SK-N-SH (cell line): ENCODE results near the gene ME2. TPM values are rescaled to one million over a fixed set of nuclear protein-coding genes. Genes with fewer than 3 reads are reported as not detected.

Experiments
- CTCF ChIA-PET: fragments of 300-600, 350-600 bp; formaldehyde crosslinking; extraction: SDS; loops from one replicate; lab custom pipeline; 2021; lab: Yijun Ruan, JAX
- POLR2A ChIA-PET: fragments of 350-600 bp; sonication (Branson Sonifier 250); formaldehyde crosslinking; extraction: SDS; loops from one replicate; lab custom pipeline; 2020; ENCODE audit warnings: antibody characterized with exemption, inconsistent platforms; lab: Yijun Ruan, JAX
- DNase-seq: peaks from one replicate; pipeline ENCODE4 v3.0.0; 2012
- H2AFZ ChIP-seq: fragments of 200-600 bp; sonication (generic); 2 replicates; pipeline ENCODE4 v1.8.1; 2016; ENCODE audit warnings: antibody characterized with exemption, mild to moderate bottlenecking, low read depth
- H3F3A ChIP-seq: fragments of 200-600 bp; sonication (generic); replicated peaks from 2 replicates; pipeline ENCODE3; 2016; ENCODE audit warnings: antibody characterized with exemption, mild to moderate bottlenecking; ENCODE audit not compliant: insufficient read depth
- H3K27ac ChIP-seq, 2 experiments: fragments of 200-500 bp in 1 of 2; fragments of 200-600 bp in 1 of 2; sonication (Bioruptor generic) in 1 of 2; sonication (generic), shearing (Covaris generic) in 1 of 2; 2 replicates each; pipeline versions ENCODE4 v1.5.1 to v1.6.1; 2014 to 2016; ENCODE audit warnings: low read depth in 2 of 2, inconsistent platforms in 1 of 2, low read length in 1 of 2, mild to moderate bottlenecking in 1 of 2, mixed read lengths in 1 of 2
- H3K27me3 ChIP-seq: fragments of 200-600 bp; sonication (generic), shearing (Covaris generic); 2 replicates; pipeline ENCODE4 v1.6.1; 2016; ENCODE audit warnings: mixed run types; ENCODE audit not compliant: insufficient read depth
- H3K36me3 ChIP-seq, 2 experiments: fragments of 200-500 bp in 1 of 2; fragments of 200-600 bp in 1 of 2; sonication (Bioruptor generic) in 1 of 2; sonication (generic) in 1 of 2; replicated peaks in 1 of 2; 2 replicates each; pipeline versions ENCODE3 to v1.5.1; 2014 to 2016; ENCODE audit warnings: low read length in 1 of 2, mild to moderate bottlenecking in 1 of 2; ENCODE audit not compliant: insufficient read depth in 2 of 2, control insufficient read depth in 1 of 2
- H3K4me1 ChIP-seq, 2 experiments: fragments of 200-500 bp in 1 of 2; fragments of 200-600 bp in 1 of 2; sonication (Bioruptor generic) in 1 of 2; sonication (generic), shearing (Covaris generic) in 1 of 2; 2 replicates each; pipeline versions ENCODE4 v1.5.1 to v1.6.1; 2014 to 2016; ENCODE audit warnings: low read depth in 1 of 2, low read length in 1 of 2, mixed run types in 1 of 2; ENCODE audit not compliant: insufficient read depth in 2 of 2, control insufficient read depth in 1 of 2
- H3K4me2 ChIP-seq: fragments of 200-600 bp; sonication (generic), shearing (Covaris generic); 2 replicates; pipeline ENCODE4 v1.6.1; 2017; ENCODE audit warnings: mixed run types
- H3K4me3 ChIP-seq, 2 experiments: fragments of 200-500 bp in 1 of 2; fragments of 200-600 bp in 1 of 2; sonication (Bioruptor generic) in 1 of 2; sonication (generic), shearing (Covaris generic) in 1 of 2; 2 replicates each; pipeline versions ENCODE4 v1.5.1 to v1.8.1; 2014 to 2016; ENCODE audit warnings: low read depth in 2 of 2, inconsistent platforms in 1 of 2, low read length in 1 of 2, mild to moderate bottlenecking in 1 of 2, mixed read lengths in 1 of 2, moderate library complexity in 1 of 2
- H3K79me2 ChIP-seq: fragments of 200-600 bp; sonication (generic); 2 replicates; pipeline ENCODE4 v1.8.1; 2017; ENCODE audit warnings: mild to moderate bottlenecking; ENCODE audit not compliant: insufficient read depth
- H3K9ac ChIP-seq: fragments of 200-600 bp; sonication (generic); 2 replicates; pipeline ENCODE4 v1.6.1; 2017; ENCODE audit warnings: mixed run types
- H3K9me2 ChIP-seq: fragments of 200-600 bp; sonication (generic); 2 replicates; pipeline ENCODE4 v1.6.1; 2017; ENCODE audit warnings: mixed run types
- H3K9me3 ChIP-seq: fragments of 200-600 bp; sonication (generic); 2 replicates; pipeline ENCODE4 v1.6.1; 2017; ENCODE audit warnings: mixed run types, mild to moderate bottlenecking, moderate library complexity
- H4K20me1 ChIP-seq: fragments of 200-600 bp; sonication (generic); 2 replicates; pipeline ENCODE4 v1.6.1; 2017; ENCODE audit warnings: mild to moderate bottlenecking, mixed run types; ENCODE audit not compliant: insufficient read depth
- CHD2 ChIP-seq: fragments of 150-350 bp; IDR thresholded peaks from 2 replicates; pipeline ENCODE4 v1.6.1; 2018; ENCODE audit warnings: low read length; ENCODE audit not compliant: partially characterized antibody
- ELF1 ChIP-seq: IDR thresholded peaks from 2 replicates; pipeline ENCODE4 v1.4.0; 2012
- EZH2phosphoT487 ChIP-seq: fragments of 200-600 bp; sonication (generic); IDR thresholded peaks from 2 replicates; pipeline ENCODE4 v1.6.1; 2017; ENCODE audit warnings: low read depth, mixed run types, mild to moderate bottlenecking, antibody characterized with exemption, moderate library complexity, borderline replicate concordance
- GABPA ChIP-seq: IDR thresholded peaks from 2 replicates; pipeline ENCODE4 v1.4.0; 2012; ENCODE audit warnings: low read depth, mild to moderate bottlenecking
- JUND ChIP-seq: IDR thresholded peaks from 2 replicates; pipeline ENCODE4 v1.4.0; 2012
- MEF2A ChIP-seq: IDR thresholded peaks from 2 replicates; pipeline ENCODE4 v1.4.0; 2012; ENCODE audit warnings: low read depth, borderline replicate concordance
- NRF1 ChIP-seq: IDR thresholded peaks from 2 replicates; pipeline ENCODE4 v1.6.1; 2012; ENCODE audit warnings: low read depth, mild to moderate bottlenecking, low read length
- RXRA ChIP-seq: IDR thresholded peaks from 2 replicates; pipeline ENCODE4 v1.4.0; 2012; ENCODE audit warnings: low read depth, mild to moderate bottlenecking, borderline replicate concordance
- SMC3 ChIP-seq: IDR thresholded peaks from 2 replicates; pipeline ENCODE4 v1.6.1; 2012; ENCODE audit warnings: low read depth, low read length, improper control_type of control experiment
- WGBS: methylation state at CpG from one replicate; pipeline ENCODE4 v1.1.6; 2017; ENCODE audit warnings: low lambda C conversion rate; 5-methylcytosine and 5-hydroxymethylcytosine counted together
- polyA plus RNA-seq, 3 experiments: library from polyadenylated mRNA; depleted of rRNA; stranded (reverse); fragments of >200 nt; gene quantifications; 2 replicates each; pipeline ENCODE4 v1.2.3, GENCODE V29; 2012
- TF ChIP-seq, protein P1 (sequence below): IDR thresholded peaks from 2 replicates; pipeline ENCODE4 v1.6.1; 2012; ENCODE audit warnings: mild to moderate bottlenecking, low read depth, low read length, moderate library complexity
- TF ChIP-seq, protein P2 (sequence below): IDR thresholded peaks from 2 replicates; pipeline ENCODE4 v1.4.0; 2012; ENCODE audit warnings: low read depth
- TF ChIP-seq, protein P3 (sequence below): fragments of 200-600 bp; sonication (generic); IDR thresholded peaks from 2 replicates; pipeline ENCODE4 v1.6.1; 2017; ENCODE audit warnings: antibody characterized with exemption, mild to moderate bottlenecking, moderate library complexity
- TF ChIP-seq, protein P4 (sequence below): IDR thresholded peaks from 2 replicates; pipeline ENCODE4 v1.4.0; 2012; ENCODE audit warnings: low read depth, borderline replicate concordance
- TF ChIP-seq, protein P5 (sequence below): IDR thresholded peaks from 2 replicates; pipeline ENCODE4 v1.4.0; 2012; ENCODE audit warnings: low read depth, borderline replicate concordance
- TF ChIP-seq, protein P6 (sequence below): IDR thresholded peaks from 2 replicates; pipeline ENCODE4; 2012

ME2 gene
- polyA plus RNA-seq, 1 of the 3 experiments (the other 2 are of a cell fraction): 35.1 TPM

DNA sequence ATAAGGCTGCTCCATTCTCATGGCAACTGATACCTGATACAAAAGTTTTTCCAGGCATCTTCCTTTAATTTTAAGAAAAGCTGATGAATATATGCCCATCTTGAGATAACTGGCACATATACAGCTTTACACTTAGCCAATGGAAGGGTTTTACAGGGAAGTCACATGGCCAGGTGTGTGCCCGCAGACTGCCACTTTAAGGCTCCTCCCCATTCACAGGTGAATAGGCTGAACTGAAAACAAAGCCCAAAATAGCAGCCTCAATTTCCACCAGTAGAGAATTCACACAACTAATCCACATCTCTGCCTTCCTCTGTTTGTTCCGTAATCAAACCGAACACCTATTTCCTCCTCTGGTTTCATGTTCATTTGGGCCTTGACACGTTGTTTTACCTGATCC lies 9.8 kb upstream of the ME2 start (continued):
- TF ChIP-seq, protein P1, sequence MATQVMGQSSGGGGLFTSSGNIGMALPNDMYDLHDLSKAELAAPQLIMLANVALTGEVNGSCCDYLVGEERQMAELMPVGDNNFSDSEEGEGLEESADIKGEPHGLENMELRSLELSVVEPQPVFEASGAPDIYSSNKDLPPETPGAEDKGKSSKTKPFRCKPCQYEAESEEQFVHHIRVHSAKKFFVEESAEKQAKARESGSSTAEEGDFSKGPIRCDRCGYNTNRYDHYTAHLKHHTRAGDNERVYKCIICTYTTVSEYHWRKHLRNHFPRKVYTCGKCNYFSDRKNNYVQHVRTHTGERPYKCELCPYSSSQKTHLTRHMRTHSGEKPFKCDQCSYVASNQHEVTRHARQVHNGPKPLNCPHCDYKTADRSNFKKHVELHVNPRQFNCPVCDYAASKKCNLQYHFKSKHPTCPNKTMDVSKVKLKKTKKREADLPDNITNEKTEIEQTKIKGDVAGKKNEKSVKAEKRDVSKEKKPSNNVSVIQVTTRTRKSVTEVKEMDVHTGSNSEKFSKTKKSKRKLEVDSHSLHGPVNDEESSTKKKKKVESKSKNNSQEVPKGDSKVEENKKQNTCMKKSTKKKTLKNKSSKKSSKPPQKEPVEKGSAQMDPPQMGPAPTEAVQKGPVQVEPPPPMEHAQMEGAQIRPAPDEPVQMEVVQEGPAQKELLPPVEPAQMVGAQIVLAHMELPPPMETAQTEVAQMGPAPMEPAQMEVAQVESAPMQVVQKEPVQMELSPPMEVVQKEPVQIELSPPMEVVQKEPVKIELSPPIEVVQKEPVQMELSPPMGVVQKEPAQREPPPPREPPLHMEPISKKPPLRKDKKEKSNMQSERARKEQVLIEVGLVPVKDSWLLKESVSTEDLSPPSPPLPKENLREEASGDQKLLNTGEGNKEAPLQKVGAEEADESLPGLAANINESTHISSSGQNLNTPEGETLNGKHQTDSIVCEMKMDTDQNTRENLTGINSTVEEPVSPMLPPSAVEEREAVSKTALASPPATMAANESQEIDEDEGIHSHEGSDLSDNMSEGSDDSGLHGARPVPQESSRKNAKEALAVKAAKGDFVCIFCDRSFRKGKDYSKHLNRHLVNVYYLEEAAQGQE: no peak
- no peak for TF ChIP-seq CHD2
- TF ChIP-seq, all 33 proteins: peak for 0

DNA sequence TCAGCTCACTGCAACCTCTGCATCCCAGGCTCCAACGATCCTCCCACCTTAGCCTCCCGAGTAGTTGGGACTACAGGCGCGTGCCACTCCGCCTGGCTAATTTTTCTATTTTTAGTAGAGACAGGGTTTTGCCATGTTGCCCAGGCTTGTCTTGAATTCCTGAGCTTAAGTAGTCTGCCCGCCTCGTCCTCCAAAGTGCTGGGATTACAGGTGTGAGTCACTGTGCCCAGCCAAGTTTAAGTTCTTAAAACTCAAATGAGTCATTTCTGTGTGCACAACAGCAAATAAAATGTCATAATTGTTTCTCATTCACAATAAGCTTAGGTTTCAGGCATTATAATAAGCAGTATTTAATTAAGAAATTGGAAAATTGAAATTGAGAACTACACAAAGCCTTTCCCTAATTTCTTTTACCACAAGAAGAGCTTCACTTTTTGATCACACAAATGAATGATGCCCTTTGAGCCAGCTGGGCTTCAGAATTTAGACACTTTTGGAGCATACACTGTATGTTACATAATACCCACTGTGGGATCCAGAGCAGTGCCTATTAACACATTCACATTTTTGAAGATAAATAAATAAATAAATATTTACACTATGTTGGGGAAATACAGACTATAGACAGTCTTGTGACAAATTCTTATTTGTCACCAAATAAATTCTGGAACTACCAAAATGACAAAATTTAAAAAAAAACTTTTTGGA lies 8.6 kb upstream of the ME2 start:
- Histone ChIP-seq H3K9me2 (no peaks in the 10 kb centered on the region), H3K79me2 (no peaks in the 10 kb centered on the region), H3K36me3 (no peaks in the 10 kb centered on the region), H3K27ac (peak overlapping the region in 1 of 2 experiments; percentile 25; a peak in 2 of 4 replicates), H3K4me3 (no peak overlapping the region), H2AFZ (no peak overlapping the region), H3K4me1 (peaks cover 0 to 7% of the 10 kb centered on the region in 2 experiments; a peak in 1 of 4 replicates), H4K20me1 (no peaks in the 10 kb centered on the region), H3K9me3 (no peaks in the 10 kb centered on the region), H3F3A (peaks cover 16% of the 10 kb centered on the region), H3K9ac (no peak overlapping the region), H3K27me3 (no peaks in the 10 kb centered on the region), H3K4me2 (0 out of 2 replicates have a peak overlapping the region, but pooled peaks have one; percentile 10)
- CTCF ChIA-PET: no interaction called here
- DNase-seq: no peak
- POLR2A ChIA-PET: no interaction called here
- 13% methylated on average over 7 of the region's 7 CpGs for WGBS
- TF ChIP-seq, protein P2, sequence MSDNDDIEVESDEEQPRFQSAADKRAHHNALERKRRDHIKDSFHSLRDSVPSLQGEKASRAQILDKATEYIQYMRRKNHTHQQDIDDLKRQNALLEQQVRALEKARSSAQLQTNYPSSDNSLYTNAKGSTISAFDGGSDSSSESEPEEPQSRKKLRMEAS: 0 out of 2 replicates have a peak, but pooled peaks have one; percentile 22
- TF ChIP-seq GABPA (no peak; the same call in 1 of the 2 replicates), RXRA (no peak; the same call in 1 of the 2 replicates), EZH2phosphoT487 (no peak), ELF1 (no peak), MEF2A (peak; percentile 94), SMC3 (no peak), JUND (peak; percentile 79), NRF1 (no peak)
- TF ChIP-seq, protein P3, sequence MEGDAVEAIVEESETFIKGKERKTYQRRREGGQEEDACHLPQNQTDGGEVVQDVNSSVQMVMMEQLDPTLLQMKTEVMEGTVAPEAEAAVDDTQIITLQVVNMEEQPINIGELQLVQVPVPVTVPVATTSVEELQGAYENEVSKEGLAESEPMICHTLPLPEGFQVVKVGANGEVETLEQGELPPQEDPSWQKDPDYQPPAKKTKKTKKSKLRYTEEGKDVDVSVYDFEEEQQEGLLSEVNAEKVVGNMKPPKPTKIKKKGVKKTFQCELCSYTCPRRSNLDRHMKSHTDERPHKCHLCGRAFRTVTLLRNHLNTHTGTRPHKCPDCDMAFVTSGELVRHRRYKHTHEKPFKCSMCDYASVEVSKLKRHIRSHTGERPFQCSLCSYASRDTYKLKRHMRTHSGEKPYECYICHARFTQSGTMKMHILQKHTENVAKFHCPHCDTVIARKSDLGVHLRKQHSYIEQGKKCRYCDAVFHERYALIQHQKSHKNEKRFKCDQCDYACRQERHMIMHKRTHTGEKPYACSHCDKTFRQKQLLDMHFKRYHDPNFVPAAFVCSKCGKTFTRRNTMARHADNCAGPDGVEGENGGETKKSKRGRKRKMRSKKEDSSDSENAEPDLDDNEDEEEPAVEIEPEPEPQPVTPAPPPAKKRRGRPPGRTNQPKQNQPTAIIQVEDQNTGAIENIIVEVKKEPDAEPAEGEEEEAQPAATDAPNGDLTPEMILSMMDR: no peak
- TF ChIP-seq, protein P4, sequence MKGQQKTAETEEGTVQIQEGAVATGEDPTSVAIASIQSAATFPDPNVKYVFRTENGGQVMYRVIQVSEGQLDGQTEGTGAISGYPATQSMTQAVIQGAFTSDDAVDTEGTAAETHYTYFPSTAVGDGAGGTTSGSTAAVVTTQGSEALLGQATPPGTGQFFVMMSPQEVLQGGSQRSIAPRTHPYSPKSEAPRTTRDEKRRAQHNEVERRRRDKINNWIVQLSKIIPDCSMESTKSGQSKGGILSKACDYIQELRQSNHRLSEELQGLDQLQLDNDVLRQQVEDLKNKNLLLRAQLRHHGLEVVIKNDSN: no peak
- TF ChIP-seq, protein P5, sequence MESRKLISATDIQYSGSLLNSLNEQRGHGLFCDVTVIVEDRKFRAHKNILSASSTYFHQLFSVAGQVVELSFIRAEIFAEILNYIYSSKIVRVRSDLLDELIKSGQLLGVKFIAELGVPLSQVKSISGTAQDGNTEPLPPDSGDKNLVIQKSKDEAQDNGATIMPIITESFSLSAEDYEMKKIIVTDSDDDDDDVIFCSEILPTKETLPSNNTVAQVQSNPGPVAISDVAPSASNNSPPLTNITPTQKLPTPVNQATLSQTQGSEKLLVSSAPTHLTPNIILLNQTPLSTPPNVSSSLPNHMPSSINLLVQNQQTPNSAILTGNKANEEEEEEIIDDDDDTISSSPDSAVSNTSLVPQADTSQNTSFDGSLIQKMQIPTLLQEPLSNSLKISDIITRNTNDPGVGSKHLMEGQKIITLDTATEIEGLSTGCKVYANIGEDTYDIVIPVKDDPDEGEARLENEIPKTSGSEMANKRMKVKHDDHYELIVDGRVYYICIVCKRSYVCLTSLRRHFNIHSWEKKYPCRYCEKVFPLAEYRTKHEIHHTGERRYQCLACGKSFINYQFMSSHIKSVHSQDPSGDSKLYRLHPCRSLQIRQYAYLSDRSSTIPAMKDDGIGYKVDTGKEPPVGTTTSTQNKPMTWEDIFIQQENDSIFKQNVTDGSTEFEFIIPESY: 0 out of 2 replicates have a peak, but pooled peaks have one; percentile 5
- TF ChIP-seq, protein P6, sequence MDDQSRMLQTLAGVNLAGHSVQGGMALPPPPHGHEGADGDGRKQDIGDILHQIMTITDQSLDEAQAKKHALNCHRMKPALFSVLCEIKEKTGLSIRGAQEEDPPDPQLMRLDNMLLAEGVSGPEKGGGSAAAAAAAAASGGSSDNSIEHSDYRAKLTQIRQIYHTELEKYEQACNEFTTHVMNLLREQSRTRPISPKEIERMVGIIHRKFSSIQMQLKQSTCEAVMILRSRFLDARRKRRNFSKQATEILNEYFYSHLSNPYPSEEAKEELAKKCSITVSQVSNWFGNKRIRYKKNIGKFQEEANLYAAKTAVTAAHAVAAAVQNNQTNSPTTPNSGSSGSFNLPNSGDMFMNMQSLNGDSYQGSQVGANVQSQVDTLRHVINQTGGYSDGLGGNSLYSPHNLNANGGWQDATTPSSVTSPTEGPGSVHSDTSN: peak; percentile 18; the same call in 1 of the 2 replicates
- TF ChIP-seq, protein P1: no peak
